KOPT-K1 (cell line): ENCODE measurements around the gene PDLIM5.

ENCODE experiments used
- H3K27ac ChIP-seq: fragments of 200-600 bp; sonication (generic); 2 replicates; pipeline ENCODE4 v1.5.1; 2016; ENCODE audit warnings: antibody characterized with exemption, mild to moderate bottlenecking, low read depth, low read length; ENCODE audit not compliant: poor library complexity, severe bottlenecking
- H3K36me3 ChIP-seq: fragments of 200-600 bp; sonication (generic); 2 replicates; pipeline ENCODE4 v1.5.1; 2017; ENCODE audit warnings: antibody characterized with exemption, mild to moderate bottlenecking, low read length, moderate library complexity; ENCODE audit not compliant: insufficient read depth
- H3K9me3 ChIP-seq: fragments of 200-600 bp; sonication (generic); 2 replicates; pipeline ENCODE4 v1.5.1; 2017; ENCODE audit warnings: antibody characterized with exemption, low read length, mild to moderate bottlenecking; ENCODE audit not compliant: insufficient read depth, poor library complexity, severe bottlenecking

PDLIM5 gene

GRCh38 chr4:94558392-94558904, 106.7 kb downstream of the PDLIM5 start:
- no peaks in the 10 kb centered on the region for H3K9me3 ChIP-seq
- no peaks in the 10 kb centered on the region for H3K36me3 ChIP-seq
- H3K27ac ChIP-seq = no peak overlapping the region

- H3K27ac ChIP-seq = no peak overlapping the region
- no peaks in the 10 kb centered on the region for H3K36me3 ChIP-seq
- no peaks in the 10 kb centered on the region for H3K9me3 ChIP-seq
Measured at GRCh38 chr4:94559351-94559806, 107.6 kb downstream of the PDLIM5 start.

GRCh38 chr4:94561249-94562024, 109.7 kb downstream of the PDLIM5 start:
- no peaks in the 10 kb centered on the region for H3K36me3 ChIP-seq
- no peaks in the 10 kb centered on the region for H3K9me3 ChIP-seq
- no peak overlapping the region for H3K27ac ChIP-seq

GRCh38 chr4:94562285-94562684, 110.5 kb downstream of the PDLIM5 start:
- no peaks in the 10 kb centered on the region for H3K36me3 ChIP-seq

GRCh38 chr4:94564252-94564651, 112.5 kb downstream of the PDLIM5 start:
- no peak overlapping the region for H3K27ac ChIP-seq
- no peaks in the 10 kb centered on the region for H3K36me3 ChIP-seq
- no peaks in the 10 kb centered on the region for H3K9me3 ChIP-seq

More at GRCh38 chr4:94562285-94562684, 110.5 kb downstream of the PDLIM5 start:
- H3K9me3 ChIP-seq = no peaks in the 10 kb centered on the region
- no peak overlapping the region for H3K27ac ChIP-seq

- Histone ChIP-seq H3K9me3 (no peaks in the 10 kb centered on the region), H3K27ac (no peak overlapping the region), H3K36me3 (no peaks in the 10 kb centered on the region)
Measured at GRCh38 chr4:94566420-94566819, 114.7 kb downstream of the PDLIM5 start.

GRCh38 chr4:94567811-94568210, 116.1 kb downstream of the PDLIM5 start:
- H3K36me3 ChIP-seq = no peaks in the 10 kb centered on the region
- no peaks in the 10 kb centered on the region for H3K9me3 ChIP-seq
- H3K27ac ChIP-seq = no peak overlapping the region

- Histone ChIP-seq H3K27ac (no peak overlapping the region), H3K36me3 (no peaks in the 10 kb centered on the region), H3K9me3 (no peaks in the 10 kb centered on the region)
Measured at GRCh38 chr4:94570558-94570957, 118.8 kb downstream of the PDLIM5 start.

- Histone ChIP-seq H3K27ac (no peak overlapping the region), H3K36me3 (no peaks in the 10 kb centered on the region), H3K9me3 (no peaks in the 10 kb centered on the region)
Measured at GRCh38 chr4:94571298-94571697, 119.6 kb downstream of the PDLIM5 start.

GRCh38 chr4:94571715-94572114, 120.0 kb downstream of the PDLIM5 start:
- no peaks in the 10 kb centered on the region for H3K36me3 ChIP-seq
- no peak overlapping the region for H3K27ac ChIP-seq
- no peaks in the 10 kb centered on the region for H3K9me3 ChIP-seq

- Histone ChIP-seq H3K36me3 (no peaks in the 10 kb centered on the region), H3K9me3 (no peaks in the 10 kb centered on the region), H3K27ac (no peak overlapping the region)
Measured at GRCh38 chr4:94574050-94574449, 122.3 kb downstream of the PDLIM5 start.

GRCh38 chr4:94574616-94575015, 122.9 kb downstream of the PDLIM5 start:
- H3K27ac ChIP-seq = no peak overlapping the region
- H3K36me3 ChIP-seq = no peaks in the 10 kb centered on the region
- no peaks in the 10 kb centered on the region for H3K9me3 ChIP-seq

- H3K9me3 ChIP-seq = no peaks in the 10 kb centered on the region
- H3K36me3 ChIP-seq = no peaks in the 10 kb centered on the region
- H3K27ac ChIP-seq = no peak overlapping the region
Measured at GRCh38 chr4:94575652-94576051, 123.9 kb downstream of the PDLIM5 start.

- Histone ChIP-seq H3K36me3 (no peaks in the 10 kb centered on the region), H3K27ac (no peak overlapping the region), H3K9me3 (no peaks in the 10 kb centered on the region)
Measured at GRCh38 chr4:94576210-94576609, 124.5 kb downstream of the PDLIM5 start.

GRCh38 chr4:94577136-94577535, 125.4 kb downstream of the PDLIM5 start:
- Histone ChIP-seq H3K27ac (no peak overlapping the region), H3K9me3 (no peaks in the 10 kb centered on the region), H3K36me3 (no peaks in the 10 kb centered on the region)

- no peaks in the 10 kb centered on the region for H3K9me3 ChIP-seq
- H3K27ac ChIP-seq = no peak overlapping the region
- no peaks in the 10 kb centered on the region for H3K36me3 ChIP-seq
Measured at GRCh38 chr4:94578195-94578594, 126.5 kb downstream of the PDLIM5 start.
